Prostate gland (tissue), 2 donors: ENCODE data around the gene BANF1.

Experiments used
- POLR2A ChIP-seq: fragments of 450-650 bp; IDR thresholded peaks from one replicate; pipeline ENCODE4 v1.6.1; 2016; ENCODE audit warnings: antibody characterized with exemption, mild to moderate bottlenecking
- POLR2AphosphoS5 ChIP-seq: sonication (generic); formaldehyde crosslinking; IDR thresholded peaks from one replicate; pipeline ENCODE4 v1.6.1; 2017; ENCODE audit warnings: antibody characterized with exemption
- TF ChIP-seq, protein P1 (sequence below), 4 experiments: fragments of 200-600 bp in 2 of 4; fragments of 450-650 bp in 2 of 4; sonication (generic) in 2 of 4; IDR thresholded peaks; 1 replicate in 3 of 4; 2 replicates in 1 of 4; pipeline ENCODE4 v1.5.1; 2016 to 2019; ENCODE audit warnings: antibody characterized with exemption in 4 of 4, mild to moderate bottlenecking in 2 of 4, moderate library complexity in 2 of 4

DNA sequence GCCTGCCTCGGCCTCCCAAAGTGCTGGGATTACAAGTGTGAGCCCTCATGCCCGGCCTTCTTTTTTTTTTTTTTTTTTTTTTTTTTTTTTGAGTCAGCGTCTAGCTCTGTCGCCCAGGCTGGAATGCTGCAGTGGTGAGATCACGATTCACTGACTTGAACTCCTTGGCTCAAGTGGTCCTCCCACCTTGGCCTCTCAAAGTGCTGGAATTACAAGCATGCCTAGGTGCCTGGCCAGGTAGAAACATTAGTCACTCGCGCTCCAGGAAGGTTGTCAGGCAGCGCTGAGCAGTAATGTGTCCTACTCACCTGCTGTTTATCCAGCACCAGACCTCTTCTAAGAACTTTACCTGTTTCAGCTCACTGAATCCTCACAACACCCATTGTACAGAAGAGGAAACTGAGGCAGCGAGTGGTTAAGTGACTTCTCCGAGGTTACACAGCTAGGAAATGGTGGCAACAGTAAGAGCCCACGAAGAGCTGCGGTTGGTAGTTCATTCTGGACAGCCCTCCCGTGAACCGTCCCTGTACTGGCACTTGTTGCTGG is 9.0 kb downstream of the BANF1 start:
- TF ChIP-seq, protein P1, sequence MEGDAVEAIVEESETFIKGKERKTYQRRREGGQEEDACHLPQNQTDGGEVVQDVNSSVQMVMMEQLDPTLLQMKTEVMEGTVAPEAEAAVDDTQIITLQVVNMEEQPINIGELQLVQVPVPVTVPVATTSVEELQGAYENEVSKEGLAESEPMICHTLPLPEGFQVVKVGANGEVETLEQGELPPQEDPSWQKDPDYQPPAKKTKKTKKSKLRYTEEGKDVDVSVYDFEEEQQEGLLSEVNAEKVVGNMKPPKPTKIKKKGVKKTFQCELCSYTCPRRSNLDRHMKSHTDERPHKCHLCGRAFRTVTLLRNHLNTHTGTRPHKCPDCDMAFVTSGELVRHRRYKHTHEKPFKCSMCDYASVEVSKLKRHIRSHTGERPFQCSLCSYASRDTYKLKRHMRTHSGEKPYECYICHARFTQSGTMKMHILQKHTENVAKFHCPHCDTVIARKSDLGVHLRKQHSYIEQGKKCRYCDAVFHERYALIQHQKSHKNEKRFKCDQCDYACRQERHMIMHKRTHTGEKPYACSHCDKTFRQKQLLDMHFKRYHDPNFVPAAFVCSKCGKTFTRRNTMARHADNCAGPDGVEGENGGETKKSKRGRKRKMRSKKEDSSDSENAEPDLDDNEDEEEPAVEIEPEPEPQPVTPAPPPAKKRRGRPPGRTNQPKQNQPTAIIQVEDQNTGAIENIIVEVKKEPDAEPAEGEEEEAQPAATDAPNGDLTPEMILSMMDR (IDR thresholded peaks at IDR 0.05), result no peak
- no peak for TF ChIP-seq POLR2AphosphoS5
- TF ChIP-seq POLR2A, result no peak
